SK-N-SH treated with all-trans-retinoic acid at 6 μM for 48 hours (cell line): ENCODE data around the gene GRK1.

ENCODE experiments used
- ATAC-seq: fragments of 200-7000 bp; cut with Tn5 transposase; 3 replicates; pipeline ENCODE4 v1.9.1; 2020; ENCODE audit warnings: mild to moderate bottlenecking, moderate library complexity
- ARNTL ChIP-seq: fragments of 450-650 bp; formaldehyde crosslinking; IDR thresholded peaks from 2 replicates; pipeline ENCODE4 v1.5.0; 2020; ENCODE audit warnings: low read depth, mild to moderate bottlenecking, moderate library complexity, borderline replicate concordance
- BACH2 ChIP-seq: fragments of 250-450 bp; sonication (Bioruptor Pico); IDR thresholded peaks from 2 replicates; pipeline ENCODE4 v1.9.0; 2021; ENCODE audit warnings: mild to moderate bottlenecking, borderline replicate concordance
- CREB5 ChIP-seq: fragments of 250-450 bp; sonication (Bioruptor Pico); IDR thresholded peaks from 2 replicates; pipeline ENCODE4 v1.5.1; 2020; ENCODE audit warnings: low read depth, mild to moderate bottlenecking, moderate library complexity
- CSDC2 ChIP-seq: fragments of 250-450 bp; sonication (Bioruptor Pico); IDR thresholded peaks from 2 replicates; pipeline ENCODE4 v1.5.0; 2020; ENCODE audit warnings: mild to moderate bottlenecking, moderate library complexity
- CSRNP3 ChIP-seq: fragments of 250-450 bp; sonication (Bioruptor Pico); IDR thresholded peaks from 2 replicates; pipeline ENCODE4 v1.5.1; 2021; ENCODE audit warnings: mild to moderate bottlenecking, moderate library complexity
- ESRRG ChIP-seq: fragments of 250-450 bp; sonication (Bioruptor Pico); IDR thresholded peaks from 2 replicates; pipeline ENCODE4 v1.6.1; 2021; ENCODE audit warnings: mild to moderate bottlenecking
- GLIS3 ChIP-seq: fragments of 250-450 bp; sonication (Bioruptor Pico); IDR thresholded peaks from 2 replicates; pipeline ENCODE4 v1.5.0; 2020; ENCODE audit warnings: mild to moderate bottlenecking, moderate library complexity
- ISL1 ChIP-seq: fragments of 250-450 bp; sonication (Bioruptor Pico); IDR thresholded peaks from 2 replicates; pipeline ENCODE4 v2.1.2; 2022; ENCODE audit warnings: mild to moderate bottlenecking, moderate library complexity
- OSR1 ChIP-seq: fragments of 250-450 bp; sonication (Bioruptor Pico); IDR thresholded peaks from 2 replicates; pipeline ENCODE4 v1.8.0; 2022; ENCODE audit warnings: moderate library complexity, mild to moderate bottlenecking, inconsistent platforms
- POU6F1 ChIP-seq: fragments of 250-450 bp; sonication (Bioruptor Pico); IDR thresholded peaks from 2 replicates; pipeline ENCODE4 v1.8.0; 2021; ENCODE audit warnings: low read depth, mild to moderate bottlenecking, moderate library complexity, borderline replicate concordance
- PPARA ChIP-seq: fragments of 250-450 bp; sonication (Bioruptor Pico); IDR thresholded peaks from 2 replicates; pipeline ENCODE4 v1.5.0; 2020; ENCODE audit warnings: mild to moderate bottlenecking, borderline replicate concordance
- RARB ChIP-seq: fragments of 250-450 bp; sonication (Bioruptor Pico); IDR thresholded peaks from 2 replicates; pipeline ENCODE4 v1.8.0; 2021; ENCODE audit warnings: mild to moderate bottlenecking, moderate library complexity
- SNAI2 ChIP-seq: fragments of 250-450 bp; sonication (Bioruptor Pico); IDR thresholded peaks from 2 replicates; pipeline ENCODE4 v1.5.0; 2020; ENCODE audit warnings: mild to moderate bottlenecking, moderate library complexity
- TCF4 ChIP-seq: fragments of 250-450 bp; sonication (Bioruptor Pico); IDR thresholded peaks from 2 replicates; pipeline ENCODE4 v1.8.0; 2021; ENCODE audit warnings: mild to moderate bottlenecking, moderate library complexity, borderline replicate concordance
- TOX ChIP-seq: fragments of 250-450 bp; sonication (Bioruptor Pico); IDR thresholded peaks from 2 replicates; pipeline ENCODE4 v1.8.0; 2021; ENCODE audit warnings: mild to moderate bottlenecking, moderate library complexity, borderline replicate concordance
- TSHZ2 ChIP-seq: fragments of 250-450 bp; sonication (Bioruptor Pico); IDR thresholded peaks from 2 replicates; pipeline ENCODE4 v1.5.0; 2020; ENCODE audit warnings: mild to moderate bottlenecking, moderate library complexity
- ZC3H10 ChIP-seq: fragments of 250-450 bp; sonication (Bioruptor Pico); IDR thresholded peaks from 2 replicates; pipeline ENCODE4 v1.5.1; 2021; ENCODE audit warnings: mild to moderate bottlenecking, moderate library complexity
- ZFP30 ChIP-seq: fragments of 450-650 bp; formaldehyde crosslinking; IDR thresholded peaks from 2 replicates; pipeline ENCODE4 v1.5.0; 2022; ENCODE audit warnings: mild to moderate bottlenecking, moderate library complexity
- ZNF565 ChIP-seq: fragments of 450-650 bp; formaldehyde crosslinking; conservative IDR thresholded peaks from 2 replicates; pipeline ENCODE4 v1.5.0; 2020; ENCODE audit warnings: low read depth, mild to moderate bottlenecking, moderate library complexity
- ZNF8 ChIP-seq: fragments of 450-650 bp; formaldehyde crosslinking; IDR thresholded peaks from 2 replicates; pipeline ENCODE4 v1.5.0; 2020; ENCODE audit warnings: mild to moderate bottlenecking, moderate library complexity
- TF ChIP-seq, protein P1 (sequence below): fragments of 250-450 bp; sonication (Bioruptor Pico); IDR thresholded peaks from 2 replicates; pipeline ENCODE4 v1.8.0; 2020; ENCODE audit warnings: mild to moderate bottlenecking, moderate library complexity, borderline replicate concordance

The GRK1 gene

GRCh38 chr13:113642563-113642962 is 24.5 kb upstream of the GRK1 start:
- TF ChIP-seq CSRNP3 (CRISPR knock-in tag): no peak
- TF ChIP-seq ZFP30 (CRISPR knock-in tag): no peak
- TF ChIP-seq OSR1: no peak
- TF ChIP-seq GLIS3 (CRISPR knock-in tag): no peak
- TF ChIP-seq PPARA (CRISPR knock-in tag): no peak
- TF ChIP-seq, protein P1, sequence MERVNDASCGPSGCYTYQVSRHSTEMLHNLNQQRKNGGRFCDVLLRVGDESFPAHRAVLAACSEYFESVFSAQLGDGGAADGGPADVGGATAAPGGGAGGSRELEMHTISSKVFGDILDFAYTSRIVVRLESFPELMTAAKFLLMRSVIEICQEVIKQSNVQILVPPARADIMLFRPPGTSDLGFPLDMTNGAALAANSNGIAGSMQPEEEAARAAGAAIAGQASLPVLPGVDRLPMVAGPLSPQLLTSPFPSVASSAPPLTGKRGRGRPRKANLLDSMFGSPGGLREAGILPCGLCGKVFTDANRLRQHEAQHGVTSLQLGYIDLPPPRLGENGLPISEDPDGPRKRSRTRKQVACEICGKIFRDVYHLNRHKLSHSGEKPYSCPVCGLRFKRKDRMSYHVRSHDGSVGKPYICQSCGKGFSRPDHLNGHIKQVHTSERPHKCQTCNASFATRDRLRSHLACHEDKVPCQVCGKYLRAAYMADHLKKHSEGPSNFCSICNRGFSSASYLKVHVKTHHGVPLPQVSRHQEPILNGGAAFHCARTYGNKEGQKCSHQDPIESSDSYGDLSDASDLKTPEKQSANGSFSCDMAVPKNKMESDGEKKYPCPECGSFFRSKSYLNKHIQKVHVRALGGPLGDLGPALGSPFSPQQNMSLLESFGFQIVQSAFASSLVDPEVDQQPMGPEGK (CRISPR knock-in tag): no peak
- no peak for TF ChIP-seq ZNF565 (CRISPR knock-in tag)
- TF ChIP-seq POU6F1 (CRISPR knock-in tag): no peak
- no peak for TF ChIP-seq BACH2 (CRISPR knock-in tag)
- no peak for TF ChIP-seq ISL1 (CRISPR knock-in tag)
- TF ChIP-seq CREB5 (CRISPR knock-in tag): no peak
- TF ChIP-seq ESRRG: no peak
- TF ChIP-seq RARB (CRISPR knock-in tag): no peak
- TF ChIP-seq ARNTL (CRISPR knock-in tag): no peak
- TF ChIP-seq TSHZ2 (CRISPR knock-in tag): no peak
- no peak for TF ChIP-seq ZNF8
- no peak for TF ChIP-seq TOX
- no peak for TF ChIP-seq CSDC2 (CRISPR knock-in tag)
- ATAC-seq: no peak

DNA sequence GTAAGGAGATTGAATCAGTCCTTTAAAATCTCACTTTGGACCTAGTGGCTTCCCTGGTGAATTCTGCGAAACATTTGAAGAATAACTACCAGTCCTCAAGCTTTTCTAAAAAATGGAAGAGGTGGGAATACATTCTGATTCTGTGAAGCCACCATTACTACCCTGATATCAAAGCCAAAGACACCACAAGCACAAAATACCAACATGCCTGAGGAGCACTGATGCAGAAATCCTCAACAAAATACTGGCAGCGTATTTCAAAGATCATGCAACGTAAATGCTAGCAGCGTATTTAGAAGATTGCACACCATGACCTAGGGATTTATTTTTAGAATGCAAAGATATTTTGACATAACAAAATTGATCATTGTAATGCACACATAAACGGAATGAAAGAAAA is 23.4 kb upstream of the GRK1 start:
- TF ChIP-seq, protein P1 (CRISPR knock-in tag): no peak
- TF ChIP-seq ZNF565 (CRISPR knock-in tag): no peak
- TF ChIP-seq SNAI2 (CRISPR knock-in tag): no peak
- TF ChIP-seq ARNTL (CRISPR knock-in tag): no peak
- no peak for TF ChIP-seq POU6F1 (CRISPR knock-in tag)
- no peak for TF ChIP-seq ZNF8
- no peak for TF ChIP-seq PPARA (CRISPR knock-in tag)
- TF ChIP-seq TCF4 (CRISPR knock-in tag): no peak
- TF ChIP-seq CSRNP3 (CRISPR knock-in tag): no peak
- no peak for TF ChIP-seq ESRRG
- no peak for TF ChIP-seq BACH2 (CRISPR knock-in tag)
- TF ChIP-seq ZC3H10: no peak
- no peak for TF ChIP-seq CSDC2 (CRISPR knock-in tag)
- TF ChIP-seq RARB (CRISPR knock-in tag): no peak
- TF ChIP-seq ZFP30 (CRISPR knock-in tag): no peak
- ATAC-seq: no peak
